Uterus (tissue), 2 donors: ENCODE data around the gene RPA4.

Experiments
- CTCF ChIP-seq, 4 experiments: fragments of 200-600 bp in 2 of 4; fragments of 450-650 bp in 2 of 4; sonication (generic) in 2 of 4; IDR thresholded peaks; one replicate each; pipeline ENCODE4 v1.5.1; 2016 to 2019; ENCODE audit warnings: antibody characterized with exemption in 4 of 4, mild to moderate bottlenecking in 2 of 4, moderate library complexity in 1 of 4
- POLR2A ChIP-seq, 2 donors: fragments of 450-650 bp; IDR thresholded peaks; one replicate each; pipeline ENCODE4 v1.6.1; 2016; ENCODE audit warnings: antibody characterized with exemption in 2 of 2, mild to moderate bottlenecking in 1 of 2, moderate library complexity in 1 of 2

GRCh38 chrX:96884027-96884426 lies 319 bp downstream of the RPA4 start:
- no peak for TF ChIP-seq CTCF (IDR thresholded peaks at IDR 0.05)
- TF ChIP-seq POLR2A (IDR thresholded peaks at IDR 0.05): no peak
